ENCODE data around the gene MFAP1.
"Not testable (repeated sequence)": the region's sequence is repeated elsewhere in the genome, so short reads cannot be mapped to it uniquely, and the experiment has no call there.

Gene MFAP1, protein sequence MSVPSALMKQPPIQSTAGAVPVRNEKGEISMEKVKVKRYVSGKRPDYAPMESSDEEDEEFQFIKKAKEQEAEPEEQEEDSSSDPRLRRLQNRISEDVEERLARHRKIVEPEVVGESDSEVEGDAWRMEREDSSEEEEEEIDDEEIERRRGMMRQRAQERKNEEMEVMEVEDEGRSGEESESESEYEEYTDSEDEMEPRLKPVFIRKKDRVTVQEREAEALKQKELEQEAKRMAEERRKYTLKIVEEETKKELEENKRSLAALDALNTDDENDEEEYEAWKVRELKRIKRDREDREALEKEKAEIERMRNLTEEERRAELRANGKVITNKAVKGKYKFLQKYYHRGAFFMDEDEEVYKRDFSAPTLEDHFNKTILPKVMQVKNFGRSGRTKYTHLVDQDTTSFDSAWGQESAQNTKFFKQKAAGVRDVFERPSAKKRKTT

DNA sequence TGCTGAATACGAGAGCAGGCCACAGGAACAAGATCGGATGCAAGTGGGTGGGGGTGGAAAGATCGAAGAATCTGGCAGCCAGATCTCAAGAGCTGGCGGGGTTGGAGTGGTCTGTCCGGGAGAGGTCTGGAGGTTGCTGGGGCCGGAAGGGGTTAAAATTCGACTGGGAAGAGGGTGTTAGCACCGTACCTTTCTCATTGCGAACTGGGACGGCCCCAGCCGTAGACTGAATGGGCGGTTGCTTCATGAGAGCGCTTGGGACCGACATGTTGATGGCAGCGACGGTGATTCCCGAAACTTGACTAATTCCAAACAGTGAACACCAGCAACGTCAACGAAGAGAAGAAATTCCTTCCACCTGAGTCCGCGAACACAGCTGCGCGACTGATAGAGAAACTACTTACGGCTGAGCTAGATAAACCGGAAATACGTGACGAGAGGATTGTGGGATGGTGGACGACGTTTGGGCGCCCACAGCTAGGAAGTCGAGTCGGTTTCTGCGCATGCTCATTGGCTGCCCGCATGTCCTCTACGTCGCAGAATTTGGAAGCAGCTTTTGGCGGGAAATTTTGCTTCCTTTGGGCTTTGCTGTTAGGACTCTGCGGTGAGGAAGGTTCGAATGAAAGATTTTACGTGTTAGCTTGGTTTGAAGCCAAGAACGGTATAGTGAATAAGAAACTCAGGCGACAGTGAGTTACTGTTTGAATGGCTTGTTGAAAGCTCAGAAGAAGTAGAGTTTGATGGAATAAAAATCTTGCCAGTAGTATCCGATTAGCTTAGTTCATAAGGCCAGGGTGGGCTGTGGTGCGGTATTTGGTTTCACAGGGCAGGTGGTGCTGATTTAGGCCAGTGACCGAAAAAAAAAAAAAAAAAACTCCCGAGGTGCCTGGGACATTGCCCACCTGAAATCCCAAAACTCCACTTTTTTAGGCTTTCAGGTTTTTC, at the start of gene MFAP1:
TSS of gene MFAP1 (minus strand) at position 389 of the 945 bp plus-strand sequence. CDS start at position 268, 121 bp downstream.
- DNase-seq, result peak; percentile 80 to 92

DNA sequence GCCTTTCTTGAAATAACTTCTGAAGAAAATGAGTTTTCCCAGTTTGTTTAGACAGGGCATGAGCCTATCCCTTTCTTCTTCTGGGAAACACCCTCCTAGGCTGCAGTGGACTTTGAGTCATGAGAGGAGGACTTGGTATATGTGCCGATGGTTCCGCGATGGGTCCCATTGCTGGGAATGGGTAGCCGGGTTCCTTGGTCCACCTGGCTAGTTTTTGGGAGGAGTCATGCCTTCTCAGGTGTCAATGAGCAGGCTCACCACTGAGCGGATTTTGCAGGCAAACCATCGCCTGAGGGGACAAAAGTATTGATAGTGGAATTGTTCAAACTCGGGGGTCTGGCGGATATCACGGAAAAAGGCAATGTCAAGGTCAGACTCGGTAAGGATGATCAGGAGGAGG, 49.2 kb upstream of the MFAP1 start:
- DNase-seq, result no peak

DNA sequence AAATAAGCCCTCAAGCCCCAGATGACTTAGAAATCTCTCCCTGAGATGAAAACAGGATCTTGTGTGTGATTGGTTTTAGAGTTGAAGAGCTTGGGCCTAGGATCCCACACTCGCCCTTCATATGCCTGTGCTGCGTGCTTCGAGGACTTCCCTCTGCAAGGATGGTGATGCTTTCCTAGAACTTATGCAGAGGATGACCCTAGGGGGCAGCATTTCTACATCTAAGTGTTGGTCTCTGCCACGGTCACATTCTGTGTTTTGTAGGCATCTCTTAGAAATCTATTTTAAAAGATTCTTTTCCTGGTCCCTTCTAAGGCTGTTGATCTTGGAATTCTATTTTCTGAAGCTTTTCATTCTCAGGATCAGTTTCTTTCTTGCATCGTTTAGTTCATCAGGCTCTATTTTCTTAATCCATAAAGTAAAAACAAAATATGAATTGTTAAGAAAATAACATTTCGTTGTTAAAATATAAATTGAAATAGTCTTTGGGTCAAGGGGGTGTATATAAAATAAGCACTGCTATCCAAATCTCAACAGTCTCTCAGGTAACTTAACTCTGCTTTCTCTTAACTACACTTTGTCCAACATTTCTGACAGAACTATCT, 48.0 kb upstream of the MFAP1 start:
- DNase-seq, result peak in 1 of 2 experiments; percentile 7

DNA sequence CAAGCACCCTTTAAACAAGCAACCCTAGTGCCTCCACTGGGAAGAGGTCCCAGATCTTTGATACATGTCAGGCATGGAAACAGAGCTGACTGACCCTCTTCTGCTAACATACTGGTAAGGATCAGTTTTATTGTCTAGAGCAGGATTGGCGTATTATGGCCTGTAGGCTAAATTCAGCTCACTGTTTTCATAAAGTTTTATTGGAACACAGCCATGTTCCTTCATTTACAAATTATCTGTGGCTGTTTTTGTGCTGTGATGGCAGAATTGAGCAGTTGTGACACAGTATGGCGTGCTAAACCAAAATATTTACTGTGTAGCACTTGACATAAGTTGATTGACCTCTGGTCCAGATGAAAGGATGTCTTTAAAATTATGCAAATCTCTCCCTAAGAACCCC, 47.3 kb upstream of the MFAP1 start:
- DNase-seq, result no peak

DNA sequence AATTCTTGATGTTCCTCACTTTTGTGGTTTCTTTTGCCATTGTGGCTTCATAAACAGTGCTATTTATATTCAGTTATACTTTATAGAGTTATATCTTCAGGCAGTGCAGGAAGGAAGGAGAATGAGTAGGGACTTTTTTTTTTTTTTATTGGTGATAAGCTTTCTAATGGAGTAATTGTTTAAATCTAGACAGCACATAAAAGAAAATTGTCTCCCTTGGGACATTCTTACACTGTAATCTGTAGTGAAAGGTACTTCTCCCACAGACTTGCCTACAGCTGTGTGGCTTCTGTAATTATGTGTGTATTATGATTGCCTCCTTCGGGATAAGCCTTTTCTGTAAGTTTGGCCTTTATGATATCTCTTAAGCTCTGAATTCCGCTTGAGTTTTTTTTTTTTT, 43.9 kb upstream of the MFAP1 start:
- no peak for DNase-seq

DNA sequence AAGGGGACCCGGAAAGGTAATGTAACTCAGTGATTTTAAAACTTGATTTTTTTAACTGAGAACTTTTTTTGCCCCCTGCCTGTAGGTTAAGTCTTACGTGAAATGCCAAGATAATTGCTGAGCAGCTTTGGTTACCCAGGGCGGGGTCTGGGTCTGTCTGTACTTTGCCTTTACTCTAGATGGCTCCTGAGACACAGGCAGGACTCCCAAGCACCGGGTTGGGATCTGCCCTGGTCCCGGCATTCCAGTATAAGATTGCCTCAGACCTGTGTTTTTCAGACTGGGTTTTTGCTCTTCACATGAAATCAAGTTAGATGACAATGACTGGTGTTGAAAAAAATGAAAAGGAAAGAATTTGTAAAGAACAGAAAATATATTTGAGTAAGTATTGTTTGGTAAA, 42.6 kb upstream of the MFAP1 start:
- DNase-seq, result no peak

DNA sequence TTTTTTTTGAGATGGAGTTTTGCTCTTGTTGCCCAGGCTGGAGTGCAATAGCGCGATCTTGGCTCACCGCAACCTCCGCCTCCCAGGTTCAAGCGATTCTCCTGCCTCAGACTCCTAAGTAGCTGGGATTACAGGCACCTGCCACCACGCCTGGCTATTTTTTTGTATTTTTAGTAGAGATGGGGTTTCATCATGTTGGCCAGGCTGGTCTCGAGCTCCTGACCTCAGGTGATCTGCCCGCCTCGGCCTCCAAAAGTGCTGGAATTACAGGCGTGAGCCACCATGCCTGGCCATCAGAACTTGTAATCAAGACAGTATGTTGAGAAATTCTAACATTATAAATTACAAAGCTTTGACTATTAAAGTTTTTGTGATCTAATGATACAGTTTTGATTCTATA, 42.1 kb upstream of the MFAP1 start:
- not testable (repeated sequence) for DNase-seq

- no peak for DNase-seq
These were observed 35.1 kb upstream of the MFAP1 start for GRCh38 chr15:43859546-43859945.

DNA sequence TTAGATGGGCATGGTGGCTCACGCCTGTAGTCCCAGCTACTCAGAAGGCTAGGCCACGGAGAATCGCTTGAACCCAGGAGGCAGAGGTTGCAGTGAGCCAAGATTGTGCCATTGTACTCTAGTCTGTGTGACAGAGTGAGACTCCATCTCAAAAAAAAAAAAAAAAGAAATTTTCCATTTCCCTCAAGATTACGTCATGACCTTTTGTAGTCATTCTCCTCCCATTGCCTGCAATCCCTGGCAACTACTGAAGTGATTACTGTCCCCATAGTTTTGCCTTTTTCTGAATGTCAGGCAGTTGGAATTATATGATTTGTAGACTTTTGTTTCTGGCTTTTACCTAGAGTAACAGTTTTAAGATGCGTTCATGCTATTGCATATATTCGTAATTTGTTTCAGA, 30.3 kb upstream of the MFAP1 start:
- no peak for DNase-seq

DNA sequence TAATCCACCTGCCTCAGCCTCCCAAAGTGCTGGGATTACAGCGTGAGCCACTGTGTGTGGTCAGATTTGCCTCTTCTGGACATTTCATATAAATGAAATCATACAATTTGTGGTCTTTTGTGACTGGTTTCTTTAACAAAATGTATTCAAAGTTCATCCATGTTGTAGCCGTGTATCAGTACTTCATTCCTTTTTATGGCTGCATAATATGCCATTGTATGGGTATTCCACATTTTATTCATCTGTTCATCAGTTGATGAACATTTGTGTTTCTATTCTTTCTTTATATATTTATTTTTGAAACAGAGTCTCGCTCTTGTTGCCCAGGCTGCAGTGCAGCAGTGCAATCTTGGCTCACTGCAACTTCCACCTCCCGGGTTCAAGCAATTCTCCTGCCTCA, 28.1 kb upstream of the MFAP1 start:
- no peak for DNase-seq

DNA sequence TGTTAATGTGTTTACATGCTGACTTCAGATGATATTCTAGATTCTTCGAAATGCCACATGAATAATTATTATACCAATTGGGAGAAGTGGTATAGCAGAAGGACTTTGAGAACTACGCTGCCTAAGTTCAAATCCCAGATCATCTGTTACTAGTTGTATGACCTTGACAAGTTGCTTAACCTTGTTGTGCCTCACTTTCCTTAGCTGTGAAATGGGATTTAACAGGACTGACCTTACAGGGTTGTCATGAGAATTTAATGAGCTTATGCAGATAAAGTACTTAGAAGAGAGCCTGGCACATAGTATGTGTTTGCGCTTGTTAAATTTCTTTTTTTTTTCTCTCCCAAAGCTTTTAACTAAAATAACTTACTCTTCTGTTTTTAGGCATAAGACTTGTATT, 26.8 kb upstream of the MFAP1 start:
- no peak for DNase-seq

- no peak for DNase-seq
These were observed 20.9 kb upstream of the MFAP1 start for GRCh38 chr15:43845421-43845820.

DNA sequence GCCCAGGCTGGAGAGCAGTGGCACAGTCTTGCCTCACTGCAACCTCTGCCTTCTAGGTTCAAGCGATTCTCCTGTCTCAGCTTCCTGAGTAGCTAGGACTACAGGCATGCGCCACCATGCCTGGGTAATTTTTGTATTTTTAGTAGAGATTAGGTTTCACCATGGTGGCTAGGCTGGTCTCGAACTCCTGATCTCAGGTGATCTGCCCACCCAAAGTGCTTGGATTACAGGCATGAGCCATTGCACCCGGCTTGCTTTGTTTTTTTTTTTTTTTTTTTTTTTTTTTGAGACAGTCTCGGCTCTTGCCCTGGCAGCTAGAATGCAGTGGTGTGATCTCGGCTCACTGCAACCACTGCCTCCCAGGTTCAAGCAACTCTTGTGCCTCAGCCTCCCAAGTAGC, 8.0 kb upstream of the MFAP1 start:
- DNase-seq, result not testable (repeated sequence)

GRCh38 chr15:43831519-43832052, 7.1 kb upstream of the MFAP1 start:
- not testable (repeated sequence) for DNase-seq

DNA sequence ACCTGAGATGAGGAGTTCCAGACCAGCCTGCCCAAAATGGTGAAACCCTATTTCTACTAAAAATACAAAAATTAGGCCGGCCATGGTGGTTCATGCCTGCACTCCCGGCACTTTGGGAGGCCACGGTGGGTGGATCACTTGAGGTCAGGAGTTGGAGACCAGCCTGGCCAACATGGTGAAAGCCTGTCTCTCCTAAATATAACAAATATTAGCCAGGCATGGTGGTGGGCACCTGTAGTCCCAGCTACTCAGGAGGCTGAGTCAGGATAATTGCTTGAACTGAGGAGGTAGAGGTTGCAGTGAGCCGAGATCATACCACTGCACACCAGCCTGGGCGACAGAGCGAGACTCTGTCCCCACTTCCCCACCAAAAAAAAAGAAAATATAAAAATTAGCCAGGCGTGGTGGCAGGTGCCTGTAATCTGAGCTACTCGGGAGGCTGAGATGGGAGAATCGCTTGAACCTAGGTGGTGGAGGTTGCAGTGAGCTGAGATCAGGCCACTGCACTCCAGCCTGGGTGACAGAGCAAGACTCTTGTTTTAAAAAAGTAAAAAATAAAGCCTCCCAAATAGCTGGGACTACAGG, 6.3 kb upstream of the MFAP1 start:
- DNase-seq, result not testable (repeated sequence)

GRCh38 chr15:43829951-43830540, 5.6 kb upstream of the MFAP1 start:
- not testable (repeated sequence) for DNase-seq

GRCh38 chr15:43828061-43828657, 3.7 kb upstream of the MFAP1 start:
- no peak for DNase-seq

DNA sequence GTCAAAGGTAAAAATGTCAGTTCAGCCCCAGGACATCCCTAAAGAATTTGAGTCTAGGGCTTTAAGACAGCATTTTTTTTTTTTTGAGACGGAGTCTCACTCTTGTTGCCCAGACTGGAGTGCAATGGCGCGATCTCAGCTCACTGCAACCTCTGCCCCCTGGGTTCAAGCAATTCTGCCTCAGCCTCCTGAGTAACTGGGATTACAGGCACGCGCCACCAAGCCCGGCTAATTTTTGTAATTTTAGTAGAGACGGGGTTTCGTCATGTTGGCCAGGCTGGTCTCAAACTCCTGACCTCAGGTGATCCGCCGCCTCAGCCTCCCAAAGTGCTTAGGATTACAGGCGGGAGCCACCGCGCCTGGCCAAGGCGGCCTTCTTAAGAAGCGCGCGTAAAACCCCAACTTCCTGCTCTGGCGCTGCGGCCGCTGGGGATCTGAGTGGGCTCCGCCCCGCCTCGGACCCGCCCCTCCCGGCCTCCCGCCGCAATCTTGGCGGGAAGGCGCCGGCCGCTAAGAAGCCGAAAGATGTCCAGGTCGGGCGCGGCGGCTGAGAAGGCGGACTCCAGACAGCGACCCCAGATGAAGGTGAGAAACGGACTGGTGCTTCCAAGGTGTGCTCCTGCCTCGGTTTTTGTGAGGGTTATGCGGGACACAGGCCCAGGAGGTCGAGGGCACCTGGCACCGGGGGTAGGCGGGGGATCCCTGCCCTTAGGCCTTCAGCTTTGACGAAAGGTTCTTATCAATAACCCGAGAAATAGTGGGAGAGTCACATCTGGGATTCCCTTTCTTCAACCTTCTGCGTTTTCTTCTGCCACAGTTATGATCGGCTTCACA, 2.2 kb upstream of the MFAP1 start, which contains the start of gene WDR76:
TSS of gene WDR76 (plus strand) at position 495 of the 834 bp plus-strand sequence. CDS start at position 526, 31 bp downstream.
- DNase-seq, result peak; percentile 59 to 70

DNA sequence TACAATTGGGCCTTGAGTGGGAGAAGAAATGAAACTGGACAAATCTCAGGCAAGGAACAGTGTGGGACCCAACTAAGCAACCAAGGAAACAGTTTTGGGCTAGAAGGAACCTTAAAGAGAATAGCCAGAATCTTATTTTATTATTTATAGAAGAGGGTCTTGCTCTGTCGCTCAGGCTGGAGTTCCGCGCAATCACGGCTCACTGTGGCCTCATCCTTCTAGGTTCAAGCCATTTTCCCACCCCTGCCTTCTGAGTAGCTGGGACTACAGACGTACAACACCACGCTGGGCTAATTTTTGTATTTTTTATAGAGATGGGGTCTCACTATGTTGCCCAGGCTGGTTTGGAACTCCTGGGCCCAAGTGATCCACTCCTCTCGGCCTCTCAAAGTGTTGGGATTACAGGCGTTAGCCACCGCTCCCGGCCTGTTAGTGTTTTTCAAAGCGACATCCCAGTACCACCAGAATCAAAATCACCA, 1.6 kb upstream of the MFAP1 start:
- no peak for DNase-seq

GRCh38 chr15:43825305-43825704, 815 bp upstream of the MFAP1 start:
- not testable (repeated sequence) for DNase-seq

Data from stimulated activated CD4-positive, alpha-beta T cell treated with anti-CD3 and anti-CD28 coated beads, Interleukin-4, amount 100 ng/mL, for 4 hours (primary cell).